ENCODE results near the gene DISC1. TPM values are rescaled to one million over a fixed set of nuclear protein-coding genes. Genes with fewer than 3 reads are reported as not detected.
A peak's percentile ranks its signal among the peaks of the same experiment; 100 is the strongest.

DISC1 gene
- total RNA-seq, 2 donors from 2014 or later, result 2.3 to 7.0 TPM

- TF ChIP-seq CTCF (IDR thresholded peaks at IDR 0.05) (no peak), POLR2A (IDR thresholded peaks at IDR 0.05) (no peak)
- H3K9me3 ChIP-seq, result no peaks in the 10 kb centered on the region
- DNase-seq (peak in 3 of 4 donors; percentile 19 to 52 (median 24)), ATAC-seq (peak; percentile 64)
- H3K27me3 ChIP-seq, result no peaks in the 10 kb centered on the region
- intact Hi-C loops (cut with DNase I), result no loop called here
- H3K27ac ChIP-seq, result peak overlapping the region in 1 of 4 donors; percentile 8
- no peak overlapping the region for H3K4me3 ChIP-seq
- no peaks in the 10 kb centered on the region for H3K36me3 ChIP-seq (replicated peaks in 1 of 2; ENCODE audit: insufficient read depth in 1 of 2, low read depth in 2 of 2)
- WGBS, 2 donors, result 61 to 73% methylated on average over 10 of the region's 10 CpGs
- no peaks in the 10 kb centered on the region for H3K4me1 ChIP-seq
Measured at GRCh38 chr1:232012773-232013386, 386.3 kb downstream of the DISC1 start.

DNA sequence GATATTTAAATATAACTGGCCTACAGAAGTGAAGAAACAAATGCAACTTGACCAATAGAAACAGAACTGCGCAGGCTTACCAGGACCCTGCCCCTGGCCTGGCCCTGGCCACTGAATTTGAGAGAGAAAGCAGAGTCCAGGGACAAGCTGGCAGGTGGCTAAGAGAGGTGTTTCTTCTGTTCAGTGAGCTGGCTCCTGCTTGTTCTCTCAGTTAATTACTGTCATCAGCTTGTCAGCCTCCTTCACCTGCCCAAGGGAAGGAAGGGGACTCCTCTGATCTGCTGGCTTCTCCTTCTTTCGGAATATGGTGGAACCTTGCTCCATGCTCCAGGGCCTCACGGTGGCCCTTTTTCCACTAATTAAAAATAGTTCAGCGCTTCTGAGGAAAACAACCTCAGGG lies 388.4 kb downstream of the DISC1 start:
- no peaks in the 10 kb centered on the region for H3K27me3 ChIP-seq
- H3K27ac ChIP-seq, result no peak overlapping the region
- no peaks in the 10 kb centered on the region for H3K4me1 ChIP-seq
- WGBS, 2 donors, result 65 to 77% methylated on average over 4 of the region's 4 CpGs
- no peak overlapping the region for H3K4me3 ChIP-seq
- TF ChIP-seq POLR2A (IDR thresholded peaks at IDR 0.05), result no peak
- TF ChIP-seq CTCF (IDR thresholded peaks at IDR 0.05), result no peak
- H3K9me3 ChIP-seq, result no peaks in the 10 kb centered on the region
- ATAC-seq, result no peak
- intact Hi-C loops (cut with DNase I), result no loop called here
- DNase-seq, result no peak
- H3K36me3 ChIP-seq (replicated peaks in 1 of 2; ENCODE audit: insufficient read depth in 1 of 2, low read depth in 2 of 2), result no peaks in the 10 kb centered on the region

GRCh38 chr1:232016616-232017015 lies 390.0 kb downstream of the DISC1 start:
- H3K36me3 ChIP-seq (replicated peaks in 1 of 2; ENCODE audit: insufficient read depth in 1 of 2, low read depth in 2 of 2), result no peaks in the 10 kb centered on the region
- DNase-seq, result no peak
- intact Hi-C loops (cut with DNase I), result no loop called here
- no peak overlapping the region for H3K4me3 ChIP-seq
- H3K27ac ChIP-seq, result no peak overlapping the region
- no peak for ATAC-seq
- TF ChIP-seq CTCF (IDR thresholded peaks at IDR 0.05), result no peak
- TF ChIP-seq POLR2A (IDR thresholded peaks at IDR 0.05), result no peak
- no peaks in the 10 kb centered on the region for H3K4me1 ChIP-seq
- no peaks in the 10 kb centered on the region for H3K9me3 ChIP-seq
- 79 to 82% methylated on average over 7 of the region's 7 CpGs for WGBS, 2 donors
- no peaks in the 10 kb centered on the region for H3K27me3 ChIP-seq

DNA sequence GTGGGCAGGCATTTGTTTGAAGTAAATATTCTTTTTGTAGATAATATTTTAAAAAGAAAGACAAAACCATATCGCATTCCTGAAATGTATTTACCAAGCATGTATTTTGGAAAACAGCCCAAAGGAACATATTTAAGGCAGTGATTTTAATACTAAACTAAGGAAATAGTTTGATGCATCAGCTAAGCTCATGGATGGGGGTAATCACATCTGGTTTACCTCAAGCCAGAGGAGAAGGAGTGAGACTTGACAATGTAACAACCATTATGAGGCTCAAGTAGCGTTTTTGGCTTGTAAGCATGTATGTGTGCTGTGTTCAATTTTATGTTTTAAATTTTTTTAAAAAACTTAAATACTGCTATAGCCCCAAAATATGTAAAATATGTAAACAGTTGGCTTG lies 390.5 kb downstream of the DISC1 start:
- no peak for TF ChIP-seq CTCF (IDR thresholded peaks at IDR 0.05)
- no peak for TF ChIP-seq POLR2A (IDR thresholded peaks at IDR 0.05)
- intact Hi-C loops (cut with DNase I), result no loop called here
- ATAC-seq (no peak), DNase-seq (no peak)
- Histone ChIP-seq H3K36me3 (replicated peaks in 1 of 2; ENCODE audit: insufficient read depth in 1 of 2, low read depth in 2 of 2) (no peaks in the 10 kb centered on the region), H3K27ac (no peak overlapping the region), H3K4me1 (no peaks in the 10 kb centered on the region), H3K27me3 (no peaks in the 10 kb centered on the region), H3K4me3 (no peak overlapping the region), H3K9me3 (no peaks in the 10 kb centered on the region)
- WGBS, 2 donors, result 78 to 80% methylated on average over 2 of the region's 2 CpGs

DNA sequence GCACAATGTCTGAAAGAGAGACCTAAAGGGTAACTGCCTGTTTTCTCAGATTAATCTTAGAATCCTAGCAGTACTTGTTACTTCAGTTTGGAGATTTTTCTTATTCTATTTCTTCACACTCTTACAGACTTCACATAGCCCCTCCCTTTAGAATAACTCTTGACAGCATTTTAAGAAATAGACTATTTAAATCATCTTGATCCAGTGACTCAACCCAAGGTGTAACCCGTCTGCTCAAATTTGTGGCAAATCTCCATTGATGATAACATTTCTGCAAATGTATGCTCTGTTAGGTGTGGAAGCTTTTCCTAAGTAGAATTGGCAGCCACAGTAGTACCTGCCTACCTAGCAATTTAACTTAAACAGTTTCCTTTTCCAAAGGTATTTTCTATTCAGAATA lies 391.2 kb downstream of the DISC1 start:
- no peak for ATAC-seq
- intact Hi-C loops (cut with DNase I), result no loop called here
- Histone ChIP-seq H3K27ac (no peak overlapping the region), H3K4me3 (no peak overlapping the region), H3K27me3 (no peaks in the 10 kb centered on the region), H3K4me1 (no peaks in the 10 kb centered on the region), H3K36me3 (replicated peaks in 1 of 2; ENCODE audit: insufficient read depth in 1 of 2, low read depth in 2 of 2) (no peaks in the 10 kb centered on the region), H3K9me3 (no peaks in the 10 kb centered on the region)
- DNase-seq, result no peak
- 65 to 76% methylated on average over 1 of the region's 1 CpG for WGBS, 2 donors
- no peak for TF ChIP-seq POLR2A (IDR thresholded peaks at IDR 0.05)
- TF ChIP-seq CTCF (IDR thresholded peaks at IDR 0.05), result no peak
